Measurements from ENCODE around the gene GSTK1.

GSTK1 gene

DNA sequence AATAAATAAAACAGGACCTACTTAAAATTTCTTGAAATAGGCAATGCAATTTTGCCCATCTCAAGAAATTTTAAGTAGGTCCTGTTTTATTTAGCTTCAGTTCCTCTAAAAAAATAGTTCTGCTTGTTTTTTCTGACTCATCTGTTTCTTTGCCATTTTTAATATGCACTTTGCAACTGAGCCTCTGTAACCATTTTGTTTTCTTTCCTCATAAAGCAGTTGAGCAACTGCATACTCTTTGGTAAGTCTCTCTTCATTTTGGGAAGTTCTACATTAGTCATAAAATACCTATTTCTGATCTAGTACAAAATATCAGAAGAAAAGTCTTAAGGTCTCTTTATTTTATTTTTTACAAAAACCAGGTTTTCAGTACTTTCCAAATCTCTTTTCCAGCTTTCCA, 23.4 kb upstream of the GSTK1 start:
- peak; percentile 69 to 87 for DNase-seq (ENCODE audit: low read depth in 1 of 2, low spot score in 1 of 2)
- H3K27ac ChIP-seq (replicated peaks): peak overlapping the region; percentile 76
- H3K27me3 ChIP-seq (ENCODE audit: insufficient read depth, poor library complexity, severe bottlenecking): no peaks in the 10 kb centered on the region
- H3K4me3 ChIP-seq (replicated peaks; ENCODE audit: insufficient read depth, low read length): no peak overlapping the region
- TF ChIP-seq POLR2AphosphoS5 (IDR thresholded peaks at IDR 0.05; ENCODE audit: low read depth) (no peak), GABPA (IDR thresholded peaks at IDR 0.05; ENCODE audit: low read depth) (no peak), SPI1 (IDR thresholded peaks at IDR 0.05; ENCODE audit: borderline replicate concordance, low read depth) (peak; percentile 39)
- TF ChIP-seq, protein P1, sequence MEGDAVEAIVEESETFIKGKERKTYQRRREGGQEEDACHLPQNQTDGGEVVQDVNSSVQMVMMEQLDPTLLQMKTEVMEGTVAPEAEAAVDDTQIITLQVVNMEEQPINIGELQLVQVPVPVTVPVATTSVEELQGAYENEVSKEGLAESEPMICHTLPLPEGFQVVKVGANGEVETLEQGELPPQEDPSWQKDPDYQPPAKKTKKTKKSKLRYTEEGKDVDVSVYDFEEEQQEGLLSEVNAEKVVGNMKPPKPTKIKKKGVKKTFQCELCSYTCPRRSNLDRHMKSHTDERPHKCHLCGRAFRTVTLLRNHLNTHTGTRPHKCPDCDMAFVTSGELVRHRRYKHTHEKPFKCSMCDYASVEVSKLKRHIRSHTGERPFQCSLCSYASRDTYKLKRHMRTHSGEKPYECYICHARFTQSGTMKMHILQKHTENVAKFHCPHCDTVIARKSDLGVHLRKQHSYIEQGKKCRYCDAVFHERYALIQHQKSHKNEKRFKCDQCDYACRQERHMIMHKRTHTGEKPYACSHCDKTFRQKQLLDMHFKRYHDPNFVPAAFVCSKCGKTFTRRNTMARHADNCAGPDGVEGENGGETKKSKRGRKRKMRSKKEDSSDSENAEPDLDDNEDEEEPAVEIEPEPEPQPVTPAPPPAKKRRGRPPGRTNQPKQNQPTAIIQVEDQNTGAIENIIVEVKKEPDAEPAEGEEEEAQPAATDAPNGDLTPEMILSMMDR (IDR thresholded peaks at IDR 0.05; ENCODE audit: insufficient read depth, low read length): no peak
- TF ChIP-seq, protein P2, sequence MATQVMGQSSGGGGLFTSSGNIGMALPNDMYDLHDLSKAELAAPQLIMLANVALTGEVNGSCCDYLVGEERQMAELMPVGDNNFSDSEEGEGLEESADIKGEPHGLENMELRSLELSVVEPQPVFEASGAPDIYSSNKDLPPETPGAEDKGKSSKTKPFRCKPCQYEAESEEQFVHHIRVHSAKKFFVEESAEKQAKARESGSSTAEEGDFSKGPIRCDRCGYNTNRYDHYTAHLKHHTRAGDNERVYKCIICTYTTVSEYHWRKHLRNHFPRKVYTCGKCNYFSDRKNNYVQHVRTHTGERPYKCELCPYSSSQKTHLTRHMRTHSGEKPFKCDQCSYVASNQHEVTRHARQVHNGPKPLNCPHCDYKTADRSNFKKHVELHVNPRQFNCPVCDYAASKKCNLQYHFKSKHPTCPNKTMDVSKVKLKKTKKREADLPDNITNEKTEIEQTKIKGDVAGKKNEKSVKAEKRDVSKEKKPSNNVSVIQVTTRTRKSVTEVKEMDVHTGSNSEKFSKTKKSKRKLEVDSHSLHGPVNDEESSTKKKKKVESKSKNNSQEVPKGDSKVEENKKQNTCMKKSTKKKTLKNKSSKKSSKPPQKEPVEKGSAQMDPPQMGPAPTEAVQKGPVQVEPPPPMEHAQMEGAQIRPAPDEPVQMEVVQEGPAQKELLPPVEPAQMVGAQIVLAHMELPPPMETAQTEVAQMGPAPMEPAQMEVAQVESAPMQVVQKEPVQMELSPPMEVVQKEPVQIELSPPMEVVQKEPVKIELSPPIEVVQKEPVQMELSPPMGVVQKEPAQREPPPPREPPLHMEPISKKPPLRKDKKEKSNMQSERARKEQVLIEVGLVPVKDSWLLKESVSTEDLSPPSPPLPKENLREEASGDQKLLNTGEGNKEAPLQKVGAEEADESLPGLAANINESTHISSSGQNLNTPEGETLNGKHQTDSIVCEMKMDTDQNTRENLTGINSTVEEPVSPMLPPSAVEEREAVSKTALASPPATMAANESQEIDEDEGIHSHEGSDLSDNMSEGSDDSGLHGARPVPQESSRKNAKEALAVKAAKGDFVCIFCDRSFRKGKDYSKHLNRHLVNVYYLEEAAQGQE (IDR thresholded peaks at IDR 0.05; ENCODE audit: insufficient replicate concordance, low read depth): peak; percentile 17

DNA sequence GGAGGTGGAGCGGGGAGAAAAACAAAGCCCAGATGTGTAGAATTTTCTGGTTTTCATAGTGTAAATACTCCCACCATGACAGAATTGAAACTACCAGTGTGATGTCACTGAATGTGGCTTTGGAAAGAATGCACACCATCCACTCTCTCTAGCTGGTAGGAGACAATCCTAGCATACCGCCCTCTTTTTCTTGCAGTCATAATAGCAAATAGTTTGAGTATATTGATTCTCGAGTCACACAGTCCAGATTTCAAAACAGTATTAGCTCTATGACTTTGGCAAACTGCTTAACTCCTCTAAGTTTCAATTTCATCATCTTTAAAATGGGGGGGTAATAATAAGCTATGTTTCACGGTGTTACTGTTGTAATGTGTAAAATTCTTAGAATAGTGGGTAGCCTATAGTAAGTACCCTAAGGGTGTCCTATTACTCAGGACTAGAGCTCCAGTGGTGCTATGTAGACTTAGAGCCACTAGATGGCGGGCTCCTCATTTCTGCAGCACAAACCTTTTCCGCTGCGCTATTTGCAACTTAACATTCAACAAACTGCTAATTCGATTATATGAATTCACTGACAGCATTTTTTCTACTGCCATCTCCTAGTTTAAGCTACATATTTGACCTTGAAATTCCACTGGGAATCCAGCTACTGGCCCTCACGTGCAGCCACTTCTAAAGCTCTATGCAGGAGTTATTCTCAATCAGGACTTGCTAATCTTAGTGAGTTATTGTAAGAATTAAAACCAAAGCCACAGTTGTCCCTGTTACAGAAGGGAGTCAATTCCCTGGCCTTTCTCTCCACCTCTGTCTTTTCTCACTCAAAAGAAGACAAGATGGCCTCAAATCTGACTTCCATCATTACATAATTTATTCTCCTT, 22.7 kb upstream of the GSTK1 start:
- TF ChIP-seq, protein P1 (IDR thresholded peaks at IDR 0.05; ENCODE audit: insufficient read depth, low read length): peak; percentile 92
- TF ChIP-seq SPI1 (IDR thresholded peaks at IDR 0.05; ENCODE audit: borderline replicate concordance, low read depth): no peak
- H3K27ac ChIP-seq (replicated peaks): peak overlapping the region; percentile 76
- 0 out of 2 replicates have a peak overlapping the region, but pooled peaks have one; percentile 2 for H3K4me3 ChIP-seq (replicated peaks; ENCODE audit: insufficient read depth, low read length)
- H3K27me3 ChIP-seq (ENCODE audit: insufficient read depth, poor library complexity, severe bottlenecking): no peaks in the 10 kb centered on the region
- DNase-seq (ENCODE audit: low read depth in 1 of 2, low spot score in 1 of 2): peak; percentile 55 to 83

DNA sequence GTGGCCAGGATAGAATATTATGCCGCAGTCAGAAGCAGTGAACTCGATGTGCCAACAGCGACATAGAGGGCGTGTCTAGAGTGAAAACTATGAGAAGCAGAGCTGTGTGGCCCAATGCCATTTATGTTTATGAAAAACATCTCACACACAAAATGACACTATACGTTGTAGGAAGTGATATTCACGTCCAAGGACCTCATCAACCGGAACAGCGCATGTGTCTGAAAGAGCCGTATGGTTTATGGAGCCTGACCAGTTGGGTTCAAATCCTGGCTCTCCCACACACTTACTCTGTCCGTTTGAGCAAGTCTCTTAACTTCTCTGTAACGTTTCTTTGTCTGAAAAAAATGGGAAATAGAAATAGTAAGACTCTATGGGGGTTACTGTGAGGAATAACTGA, 20.9 kb upstream of the GSTK1 start:
- no peak overlapping the region for H3K27ac ChIP-seq (replicated peaks)
- H3K4me3 ChIP-seq (replicated peaks; ENCODE audit: insufficient read depth, low read length): no peak overlapping the region
- H3K27me3 ChIP-seq (ENCODE audit: insufficient read depth, poor library complexity, severe bottlenecking): no peaks in the 10 kb centered on the region
- TF ChIP-seq, protein P1 (IDR thresholded peaks at IDR 0.05; ENCODE audit: insufficient read depth, low read length): no peak
- TF ChIP-seq, protein P2 (IDR thresholded peaks at IDR 0.05; ENCODE audit: insufficient replicate concordance, low read depth): no peak
- TF ChIP-seq GABPA (IDR thresholded peaks at IDR 0.05; ENCODE audit: low read depth) (no peak), SPI1 (IDR thresholded peaks at IDR 0.05; ENCODE audit: borderline replicate concordance, low read depth) (no peak)
- DNase-seq (ENCODE audit: low read depth in 1 of 2, low spot score in 1 of 2): no peak
